Measurements from ENCODE around the gene JAKMIP2.

JAKMIP2 gene

DNA sequence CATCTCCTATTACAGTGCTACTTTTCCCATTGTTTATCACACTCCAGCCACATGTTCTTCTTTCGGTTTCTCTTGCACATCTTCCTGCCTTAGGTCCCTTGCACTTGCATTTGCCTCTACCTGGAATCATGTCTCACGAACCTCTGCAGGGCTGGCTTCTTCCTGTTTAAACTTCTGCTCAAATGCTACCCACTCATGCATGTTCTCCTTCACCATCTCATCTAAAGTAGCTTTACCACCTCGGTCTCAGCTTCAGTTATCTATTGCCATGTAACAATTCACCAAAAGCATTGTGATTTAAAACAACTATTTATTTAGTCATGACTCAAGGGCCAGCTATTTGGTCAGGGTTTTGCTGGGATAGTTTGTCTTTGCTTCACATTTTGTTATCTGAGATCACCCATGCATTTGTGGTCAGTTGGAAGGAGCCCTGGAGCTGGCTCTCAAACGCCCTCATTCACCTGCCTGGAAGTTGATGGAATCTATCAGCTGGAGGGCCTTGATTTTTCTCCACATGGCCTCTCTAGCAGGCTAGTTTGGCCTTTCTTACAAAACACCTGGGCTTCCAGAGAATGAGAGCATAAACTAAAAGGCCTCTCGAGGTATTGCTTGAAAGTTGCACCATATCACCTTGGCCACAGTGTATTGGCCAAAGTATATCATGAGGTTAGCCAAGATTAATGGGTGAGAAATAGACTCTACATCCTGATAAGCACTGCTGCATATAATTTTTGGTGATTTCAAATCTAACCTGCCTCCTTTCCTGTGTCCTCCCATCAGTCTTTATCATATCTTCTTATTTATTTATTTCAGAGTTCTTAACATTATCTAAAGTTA, 27.5 kb upstream of the JAKMIP2 start:
- H3K9me3 ChIP-seq (ENCODE audit: insufficient read depth, low read depth, low read length) = no peaks in the 10 kb centered on the region
- H3K9me2 ChIP-seq (replicated peaks; ENCODE audit: low read depth, low read length) = no peaks in the 10 kb centered on the region
- H4K20me1 ChIP-seq (ENCODE audit: insufficient read depth, low read length, poor library complexity, severe bottlenecking) = no peaks in the 10 kb centered on the region
- peaks cover 7% of the 10 kb centered on the region for H3K4me1 ChIP-seq (ENCODE audit: insufficient read depth, low read length, poor library complexity, severe bottlenecking)
- H3K4me2 ChIP-seq (ENCODE audit: low read depth, low read length, poor library complexity, severe bottlenecking) = no peak overlapping the region
- no peaks in the 10 kb centered on the region for H3K79me2 ChIP-seq (ENCODE audit: insufficient read depth, low read length)
- H3K36me3 ChIP-seq (ENCODE audit: insufficient read depth, low read length) = no peaks in the 10 kb centered on the region
- no peak overlapping the region for H3K9ac ChIP-seq (ENCODE audit: low read depth, low read length, poor library complexity, severe bottlenecking)
- H3K4me3 ChIP-seq (ENCODE audit: low read length, poor library complexity, severe bottlenecking) = no peak overlapping the region
- H3F3A ChIP-seq (ENCODE audit: low read depth) = no peaks in the 10 kb centered on the region
- TF ChIP-seq CTCF (conservative IDR thresholded peaks at IDR 0.05; ENCODE audit: low read length) (no peak), EZH2phosphoT487 (IDR thresholded peaks at IDR 0.05; ENCODE audit: borderline replicate concordance) (no peak)
- H2AFZ ChIP-seq (ENCODE audit: low read length) = no peak overlapping the region
- H3K27me3 ChIP-seq (ENCODE audit: insufficient read depth, low read length, poor library complexity, severe bottlenecking) = no peaks in the 10 kb centered on the region

DNA sequence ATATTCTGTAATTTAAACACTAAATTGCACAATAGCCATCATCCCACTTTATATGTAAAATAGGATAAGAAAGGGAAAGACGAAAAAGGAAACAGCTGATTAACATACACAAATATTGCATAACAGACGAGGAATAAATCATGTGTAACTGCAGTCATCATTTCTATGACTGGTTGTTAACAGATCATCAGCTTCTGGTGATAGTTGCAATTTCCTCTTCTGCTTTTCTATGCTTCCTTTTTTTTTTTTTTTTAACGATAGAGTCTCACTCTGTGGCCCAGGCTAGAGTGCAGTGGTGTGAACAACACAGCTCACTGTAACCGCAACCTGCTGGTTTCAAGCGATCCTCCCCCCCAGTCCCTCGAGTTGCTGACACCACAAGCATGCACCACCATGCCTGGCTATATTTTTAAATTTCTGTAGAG, 22.5 kb upstream of the JAKMIP2 start:
- H3K9me2 ChIP-seq (replicated peaks; ENCODE audit: low read depth, low read length) = no peaks in the 10 kb centered on the region
- TF ChIP-seq EZH2phosphoT487 (IDR thresholded peaks at IDR 0.05; ENCODE audit: borderline replicate concordance) (no peak), CTCF (conservative IDR thresholded peaks at IDR 0.05; ENCODE audit: low read length) (no peak)
- peaks cover 15% of the 10 kb centered on the region for H3K4me1 ChIP-seq (ENCODE audit: insufficient read depth, low read length, poor library complexity, severe bottlenecking)
- H3K4me2 ChIP-seq (ENCODE audit: low read depth, low read length, poor library complexity, severe bottlenecking) = peak overlapping the region; percentile 37
- no peaks in the 10 kb centered on the region for H3K9me3 ChIP-seq (ENCODE audit: insufficient read depth, low read depth, low read length)
- no peaks in the 10 kb centered on the region for H3K27me3 ChIP-seq (ENCODE audit: insufficient read depth, low read length, poor library complexity, severe bottlenecking)
- H3K79me2 ChIP-seq (ENCODE audit: insufficient read depth, low read length) = no peaks in the 10 kb centered on the region
- 0 out of 2 replicates have a peak overlapping the region, but pooled peaks have one; percentile 26 for H2AFZ ChIP-seq (ENCODE audit: low read length)
- H3F3A ChIP-seq (ENCODE audit: low read depth) = no peaks in the 10 kb centered on the region
- no peaks in the 10 kb centered on the region for H3K36me3 ChIP-seq (ENCODE audit: insufficient read depth, low read length)
- no peak overlapping the region for H3K9ac ChIP-seq (ENCODE audit: low read depth, low read length, poor library complexity, severe bottlenecking)
- H4K20me1 ChIP-seq (ENCODE audit: insufficient read depth, low read length, poor library complexity, severe bottlenecking) = no peaks in the 10 kb centered on the region
- H3K4me3 ChIP-seq (ENCODE audit: low read length, poor library complexity, severe bottlenecking) = no peak overlapping the region

DNA sequence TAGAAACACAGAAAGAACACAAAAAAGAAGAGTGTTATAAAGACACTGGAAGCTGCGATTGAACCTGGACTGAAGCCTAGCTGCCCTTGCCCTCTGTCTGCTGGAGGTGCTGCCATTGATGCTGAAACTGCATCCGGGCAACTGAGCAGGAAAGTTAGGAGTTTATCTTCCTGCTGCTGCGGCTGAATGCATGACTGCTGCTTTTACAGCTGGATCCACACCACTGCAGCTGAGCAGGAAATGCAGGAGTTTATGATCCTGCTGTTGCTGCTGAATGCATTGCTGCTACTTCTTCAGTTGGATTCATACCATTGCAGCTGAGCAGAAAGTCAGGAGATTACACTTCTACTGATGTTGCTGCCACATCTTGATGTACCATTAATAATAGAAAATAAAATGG, 21.8 kb upstream of the JAKMIP2 start:
- H2AFZ ChIP-seq (ENCODE audit: low read length) = no peak overlapping the region
- H3K4me1 ChIP-seq (ENCODE audit: insufficient read depth, low read length, poor library complexity, severe bottlenecking) = peaks cover 15% of the 10 kb centered on the region
- H3K4me3 ChIP-seq (ENCODE audit: low read length, poor library complexity, severe bottlenecking) = no peak overlapping the region
- H4K20me1 ChIP-seq (ENCODE audit: insufficient read depth, low read length, poor library complexity, severe bottlenecking) = no peaks in the 10 kb centered on the region
- no peaks in the 10 kb centered on the region for H3K36me3 ChIP-seq (ENCODE audit: insufficient read depth, low read length)
- H3K4me2 ChIP-seq (ENCODE audit: low read depth, low read length, poor library complexity, severe bottlenecking) = no peak overlapping the region
- TF ChIP-seq CTCF (conservative IDR thresholded peaks at IDR 0.05; ENCODE audit: low read length) (no peak), EZH2phosphoT487 (IDR thresholded peaks at IDR 0.05; ENCODE audit: borderline replicate concordance) (no peak)
- no peak overlapping the region for H3K9ac ChIP-seq (ENCODE audit: low read depth, low read length, poor library complexity, severe bottlenecking)
- no peaks in the 10 kb centered on the region for H3K27me3 ChIP-seq (ENCODE audit: insufficient read depth, low read length, poor library complexity, severe bottlenecking)
- no peaks in the 10 kb centered on the region for H3K9me2 ChIP-seq (replicated peaks; ENCODE audit: low read depth, low read length)
- no peaks in the 10 kb centered on the region for H3K9me3 ChIP-seq (ENCODE audit: insufficient read depth, low read depth, low read length)
- H3K79me2 ChIP-seq (ENCODE audit: insufficient read depth, low read length) = no peaks in the 10 kb centered on the region
- no peaks in the 10 kb centered on the region for H3F3A ChIP-seq (ENCODE audit: low read depth)
